NT2/D1 (cell line): ENCODE results near the gene SUPT5H.
A peak's percentile ranks its signal among the peaks of the same experiment; 100 is the strongest.
"Not testable (repeated sequence)": the region's sequence is repeated elsewhere in the genome, so short reads cannot be mapped to it uniquely, and the experiment has no call there.

Source experiments
- DNase-seq: peaks from one replicate; pipeline ENCODE4 v3.0.0-alpha.2; 2011; ENCODE audit warnings: low read depth, low spot score
- H3K27me3 ChIP-seq: 2 replicates; pipeline ENCODE4 v1.6.0; 2011; ENCODE audit warnings: mild to moderate bottlenecking; ENCODE audit not compliant: insufficient read length, insufficient read depth
- H3K36me3 ChIP-seq: 2 replicates; pipeline ENCODE4 v1.6.1; 2011; ENCODE audit warnings: mild to moderate bottlenecking, low read length, mixed read lengths; ENCODE audit not compliant: insufficient read depth, insufficient read length
- H3K4me1 ChIP-seq: 2 replicates; pipeline ENCODE4 v1.5.1; 2011; ENCODE audit not compliant: insufficient read depth, insufficient read length
- H3K4me3 ChIP-seq: 2 replicates; pipeline ENCODE4 v1.5.1; 2011; ENCODE audit warnings: low read depth; ENCODE audit not compliant: insufficient read length
- H3K9ac ChIP-seq: 2 replicates; pipeline ENCODE4 v1.6.0; 2011; ENCODE audit warnings: low read depth; ENCODE audit not compliant: insufficient read length
- H3K9me3 ChIP-seq: 2 replicates; pipeline ENCODE4 v1.5.1; 2011; ENCODE audit warnings: mild to moderate bottlenecking, low read length; ENCODE audit not compliant: insufficient read depth
- SUZ12 ChIP-seq: IDR thresholded peaks from 2 replicates; pipeline ENCODE4 v1.6.1; 2011; ENCODE audit not compliant: insufficient read length, insufficient read depth; ENCODE audit errors: extremely low read depth
- YY1 ChIP-seq: IDR thresholded peaks from 2 replicates; pipeline ENCODE4 v1.6.1; 2011; ENCODE audit not compliant: insufficient read length, insufficient read depth
- ZNF274 ChIP-seq: IDR thresholded peaks from 2 replicates; pipeline ENCODE4 v1.6.1; 2011; ENCODE audit warnings: mild to moderate bottlenecking, low read depth, low read length

The SUPT5H gene

DNA sequence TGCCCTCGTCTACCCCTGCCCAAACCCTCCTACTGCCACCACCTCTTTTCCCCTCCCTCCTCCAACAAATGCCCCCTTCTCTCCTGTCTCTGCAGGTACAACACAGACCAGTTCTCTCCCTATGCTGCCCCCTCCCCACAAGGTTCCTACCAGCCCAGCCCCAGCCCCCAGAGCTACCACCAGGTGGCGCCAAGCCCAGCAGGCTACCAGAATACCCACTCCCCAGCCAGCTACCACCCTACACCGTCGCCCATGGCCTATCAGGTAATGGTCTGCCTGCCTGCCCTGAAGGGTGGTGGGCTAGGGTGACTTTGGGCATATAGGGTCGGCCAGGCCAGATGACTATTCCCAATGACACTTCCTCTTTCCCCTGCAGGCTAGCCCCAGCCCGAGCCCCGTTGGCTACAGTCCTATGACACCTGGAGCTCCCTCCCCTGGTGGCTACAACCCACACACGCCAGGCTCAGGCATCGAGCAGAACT lies 28.8 kb downstream of the SUPT5H start:
- Histone ChIP-seq H3K4me3 (no peak overlapping the region), H3K27me3 (no peaks in the 10 kb centered on the region), H3K9ac (no peak overlapping the region), H3K9me3 (no peaks in the 10 kb centered on the region), H3K4me1 (peaks cover 5% of the 10 kb centered on the region), H3K36me3 (peaks cover 75% of the 10 kb centered on the region)
- no peak for DNase-seq
- TF ChIP-seq ZNF274 (no peak), YY1 (no peak), SUZ12 (no peak)

DNA sequence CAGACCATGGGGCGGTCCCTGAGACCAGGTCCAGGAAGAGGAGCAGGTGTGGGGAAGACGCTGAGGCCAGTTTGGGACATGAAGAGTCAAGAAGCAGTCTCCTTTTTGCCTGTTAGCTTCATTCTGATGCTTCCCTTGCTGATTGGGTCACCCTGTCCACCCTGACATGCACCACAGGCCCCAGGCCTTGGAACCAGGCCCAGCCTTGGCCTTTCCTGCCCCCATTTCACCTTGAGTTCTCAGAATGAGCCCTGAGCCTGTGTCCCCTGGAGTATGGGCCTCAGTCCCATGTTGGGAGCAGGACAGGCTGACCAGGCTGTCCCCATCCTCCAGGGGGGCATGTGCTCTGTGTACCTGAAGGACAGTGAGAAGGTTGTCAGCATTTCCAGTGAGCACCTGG lies 30.4 kb downstream of the SUPT5H start:
- no peak for TF ChIP-seq ZNF274
- TF ChIP-seq SUZ12: no peak
- TF ChIP-seq YY1: no peak
- peaks cover 5% of the 10 kb centered on the region for H3K4me1 ChIP-seq
- H3K27me3 ChIP-seq: no peaks in the 10 kb centered on the region
- no peak overlapping the region for H3K9ac ChIP-seq
- no peak overlapping the region for H3K4me3 ChIP-seq
- DNase-seq: no peak
- H3K36me3 ChIP-seq: peaks cover 60% of the 10 kb centered on the region
- H3K9me3 ChIP-seq: no peaks in the 10 kb centered on the region

DNA sequence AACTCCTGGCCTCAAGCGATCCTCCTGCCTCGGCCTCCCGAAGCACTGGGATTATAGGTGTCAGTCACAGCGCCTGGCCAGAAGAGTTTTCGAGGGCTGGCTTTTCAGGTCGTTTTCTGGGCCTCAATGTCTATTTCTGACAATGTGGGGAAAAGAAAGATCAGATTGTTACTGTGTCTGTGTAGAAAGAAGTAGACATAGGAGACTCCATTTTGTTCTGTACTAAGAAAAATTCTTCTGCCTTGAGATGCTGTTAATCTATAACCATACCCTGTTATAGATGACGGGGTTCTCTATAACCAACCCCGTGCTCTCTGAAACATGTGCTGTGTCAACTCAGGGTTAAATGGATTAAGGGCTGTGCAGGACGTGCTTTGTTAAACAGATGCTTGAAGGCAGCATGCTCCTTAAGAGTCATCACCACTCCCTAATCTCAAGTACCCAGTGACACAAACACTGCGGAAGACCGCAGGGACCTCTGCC lies 34.0 kb downstream of the SUPT5H start:
- H3K4me3 ChIP-seq: not testable (repeated sequence)

DNA sequence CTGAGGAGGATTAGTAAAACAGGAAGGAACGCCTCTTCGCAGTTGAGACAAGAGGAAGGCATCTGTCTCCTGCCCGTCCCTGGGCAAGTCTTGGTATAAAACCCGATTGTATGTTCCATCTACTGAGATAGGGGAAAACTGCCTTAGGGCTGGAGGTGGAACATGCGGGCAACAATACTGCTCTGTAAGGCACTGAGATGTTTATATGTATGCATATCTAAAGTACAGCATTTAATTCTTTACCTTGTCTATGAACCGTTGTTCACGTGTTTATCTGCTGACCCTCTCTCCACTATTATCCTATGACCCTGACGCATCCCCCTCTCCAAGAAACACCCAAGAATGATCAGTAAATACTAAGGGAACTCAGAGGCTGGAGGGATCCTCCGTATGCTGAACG lies 34.5 kb downstream of the SUPT5H start:
- DNase-seq: no peak
- Histone ChIP-seq H3K36me3 (peaks cover 45% of the 10 kb centered on the region), H3K4me1 (no peaks in the 10 kb centered on the region), H3K27me3 (no peaks in the 10 kb centered on the region), H3K4me3 (no peak overlapping the region), H3K9me3 (no peaks in the 10 kb centered on the region), H3K9ac (peak overlapping the region; percentile 64)
- no peak for TF ChIP-seq SUZ12
- TF ChIP-seq YY1: no peak
- no peak for TF ChIP-seq ZNF274

More for the DNA sequence above, 34.0 kb downstream of the SUPT5H start:
- DNase-seq, H3K9ac ChIP-seq, H3K9me3 ChIP-seq, H3K27me3 ChIP-seq, H3K4me1 ChIP-seq: not testable (repeated sequence)
- peaks cover 47% of the 10 kb centered on the region for H3K36me3 ChIP-seq

DNA sequence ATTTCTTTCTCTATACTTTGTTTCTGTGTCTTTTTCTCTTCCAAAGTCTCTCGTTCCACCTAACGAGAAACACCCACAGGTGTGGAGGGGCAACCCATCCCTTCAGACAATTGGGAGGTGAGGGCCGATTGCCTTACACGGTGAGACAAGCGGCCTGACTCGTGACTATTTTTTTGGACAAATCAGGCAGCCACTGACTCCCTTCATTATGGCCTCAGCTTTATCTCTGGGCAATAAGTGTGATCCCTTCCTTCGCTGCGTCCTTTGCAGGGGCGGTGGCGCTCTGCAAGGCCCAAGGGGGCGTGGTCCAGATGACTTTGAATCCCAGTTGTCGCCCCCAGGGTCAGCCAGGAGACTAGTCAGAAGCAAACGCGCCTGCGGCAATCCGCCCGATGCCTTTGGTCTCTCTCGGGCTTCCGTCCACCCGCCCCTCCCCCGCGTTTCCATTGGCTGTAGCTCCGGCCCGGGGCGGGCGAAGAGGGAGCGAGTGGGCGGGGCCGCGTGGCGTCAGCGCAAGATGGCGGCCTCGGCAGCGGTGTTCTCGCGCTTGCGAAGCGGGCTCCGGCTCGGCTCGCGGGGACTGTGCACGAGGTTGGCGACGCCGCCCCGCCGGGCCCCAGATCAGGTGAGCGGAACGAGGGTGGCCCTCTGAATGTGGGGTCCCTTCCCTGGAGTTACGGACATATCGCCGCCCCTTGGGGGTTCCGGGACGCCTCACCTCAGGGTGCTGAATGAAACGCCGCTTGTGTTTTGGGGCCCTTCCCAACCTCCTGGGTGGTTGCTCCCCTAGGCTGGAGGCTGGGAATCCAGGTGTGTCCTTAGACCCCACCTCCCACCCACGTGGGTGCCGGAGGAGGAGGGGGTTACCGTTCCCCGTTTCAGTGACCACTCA lies 35.2 kb downstream of the SUPT5H start, which contains the start of gene TIMM50:
TIMM50 (plus strand) TSS at position 502 of the 892 bp plus-strand sequence; CDS start at position 518, 16 bp downstream.
- H3K4me1 ChIP-seq: no peaks in the 10 kb centered on the region
- no peaks in the 10 kb centered on the region for H3K9me3 ChIP-seq
- H3K27me3 ChIP-seq: no peaks in the 10 kb centered on the region
- peak within 1 kb of the TSS; percentile 98 for H3K9ac ChIP-seq
- DNase-seq: peak; percentile 95
- peaks cover 42% of the 10 kb centered on the region for H3K36me3 ChIP-seq
- TF ChIP-seq SUZ12 (no peak), YY1 (peak; percentile 83), ZNF274 (no peak)
- peak within 1 kb of the TSS; percentile 99 for H3K4me3 ChIP-seq

DNA sequence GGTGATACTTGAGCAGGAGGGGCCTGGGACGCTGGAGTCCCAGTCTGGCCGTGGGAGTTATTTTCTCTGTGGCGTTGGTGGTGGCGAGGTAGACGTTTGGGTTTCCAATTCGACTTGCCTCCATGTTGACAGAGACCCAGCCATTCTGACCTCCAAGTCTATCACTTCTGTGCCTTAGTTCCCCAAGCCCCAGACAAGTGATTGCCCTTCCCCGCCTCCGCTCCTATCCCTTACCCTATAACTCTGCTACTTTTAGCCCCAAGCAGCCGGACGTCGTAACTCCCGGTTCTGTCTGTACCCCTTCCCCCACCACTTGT lies 35.8 kb downstream of the SUPT5H start:
- no peaks in the 10 kb centered on the region for H3K9me3 ChIP-seq
- no peak for TF ChIP-seq SUZ12
- TF ChIP-seq ZNF274: no peak
- no peak for TF ChIP-seq YY1
- peaks cover 42% of the 10 kb centered on the region for H3K36me3 ChIP-seq
- peak overlapping the region; percentile 98 for H3K9ac ChIP-seq
- no peaks in the 10 kb centered on the region for H3K27me3 ChIP-seq
- no peak for DNase-seq
- H3K4me1 ChIP-seq: no peaks in the 10 kb centered on the region
- peak overlapping the region; percentile 99 for H3K4me3 ChIP-seq

DNA sequence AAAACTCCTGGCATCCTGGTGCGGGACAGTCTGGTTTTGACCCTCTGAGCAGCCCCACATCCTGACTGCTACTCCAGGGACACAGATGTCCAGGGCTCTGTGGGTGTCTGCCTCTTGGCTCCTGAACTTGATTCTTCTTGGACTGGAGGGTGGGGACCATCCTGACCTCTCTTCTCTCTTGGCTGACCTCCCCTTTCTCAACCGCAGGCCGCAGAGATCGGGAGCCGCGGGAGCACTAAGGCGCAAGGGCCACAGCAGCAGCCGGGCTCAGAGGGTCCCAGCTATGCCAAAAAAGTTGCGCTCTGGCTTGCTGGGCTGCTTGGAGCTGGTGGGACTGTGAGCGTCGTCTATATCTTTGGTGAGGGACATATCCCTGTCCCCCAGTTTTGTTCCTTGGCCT lies 36.3 kb downstream of the SUPT5H start:
- Histone ChIP-seq H3K9ac (peak overlapping the region; percentile 98), H3K4me3 (peak overlapping the region; percentile 99), H3K36me3 (peaks cover 42% of the 10 kb centered on the region)

More for the DNA sequence above, 36.3 kb downstream of the SUPT5H start:
- no peak for DNase-seq
- Histone ChIP-seq H3K4me1 (no peaks in the 10 kb centered on the region), H3K9me3 (no peaks in the 10 kb centered on the region), H3K27me3 (no peaks in the 10 kb centered on the region)
- TF ChIP-seq ZNF274 (no peak), SUZ12 (no peak), YY1 (no peak)
